ENCODE data around the gene RFPL3. TPM values are rescaled to one million over a fixed set of nuclear protein-coding genes. Genes with fewer than 3 reads are reported as not detected.

RFPL3 gene
- total RNA-seq, 4 donors from 2014 or later: not detected

GRCh38 chr22:32331236-32331917 is 26.3 kb upstream of the RFPL3 start:
- no peak for TF ChIP-seq CTCF (IDR thresholded peaks at IDR 0.05; ENCODE audit: low read depth)

GRCh38 chr22:32331918-32332725 is 25.5 kb upstream of the RFPL3 start:
- TF ChIP-seq CTCF (IDR thresholded peaks at IDR 0.05; ENCODE audit: low read depth): no peak

GRCh38 chr22:32333141-32333768 is 24.4 kb upstream of the RFPL3 start:
- TF ChIP-seq CTCF (IDR thresholded peaks at IDR 0.05; ENCODE audit: low read depth): no peak

GRCh38 chr22:32333769-32334659 is 23.7 kb upstream of the RFPL3 start:
- TF ChIP-seq CTCF (IDR thresholded peaks at IDR 0.05; ENCODE audit: low read depth): no peak

GRCh38 chr22:32334660-32335365 is 22.9 kb upstream of the RFPL3 start:
- TF ChIP-seq CTCF (IDR thresholded peaks at IDR 0.05; ENCODE audit: low read depth): no peak

- TF ChIP-seq CTCF (IDR thresholded peaks at IDR 0.05; ENCODE audit: low read depth): no peak
Observed at GRCh38 chr22:32335471-32335870, 22.2 kb upstream of the RFPL3 start.
